ENCODE data around the gene TPCN1.

The TPCN1 gene

GRCh38 chr12:113230315-113231234 is 9.3 kb downstream of the TPCN1 start:
- Histone ChIP-seq H3K27me3 (ENCODE audit: insufficient read depth, low read depth) (no peaks in the 10 kb centered on the region), H3K4me2 (no peak overlapping the region), H3K79me2 (ENCODE audit: insufficient read depth, low read depth) (no peaks in the 10 kb centered on the region), H3K4me1 (ENCODE audit: low read depth, poor library complexity, severe bottlenecking) (peaks cover 18% of the 10 kb centered on the region), H2AFZ (ENCODE audit: low read depth) (no peak overlapping the region), H4K20me1 (ENCODE audit: insufficient read depth) (no peaks in the 10 kb centered on the region), H3K36me3 (ENCODE audit: insufficient read depth) (no peaks in the 10 kb centered on the region), H3K9ac (no peak overlapping the region), H3K27ac (peak overlapping the region; percentile 31; the same call in 1 of the 2 replicates), H3K4me3 (IDR thresholded peaks at IDR 0.05; ENCODE audit: insufficient read depth, low read depth, low read length) (no peak overlapping the region)
- no peak for TF ChIP-seq CTCF (conservative IDR thresholded peaks at IDR 0.05; ENCODE audit: low read depth, low read length)

GRCh38 chr12:113231235-113232088 is 10.2 kb downstream of the TPCN1 start:
- no peak overlapping the region for H3K27ac ChIP-seq
- TF ChIP-seq CTCF (conservative IDR thresholded peaks at IDR 0.05; ENCODE audit: low read depth, low read length): no peak
- no peaks in the 10 kb centered on the region for H3K27me3 ChIP-seq (ENCODE audit: insufficient read depth, low read depth)
- H3K4me3 ChIP-seq (IDR thresholded peaks at IDR 0.05; ENCODE audit: insufficient read depth, low read depth, low read length): no peak overlapping the region
- no peak overlapping the region for H3K4me2 ChIP-seq
- H3K9ac ChIP-seq: no peak overlapping the region
- no peaks in the 10 kb centered on the region for H3K79me2 ChIP-seq (ENCODE audit: insufficient read depth, low read depth)
- H4K20me1 ChIP-seq (ENCODE audit: insufficient read depth): no peaks in the 10 kb centered on the region
- H2AFZ ChIP-seq (ENCODE audit: low read depth): no peak overlapping the region
- H3K36me3 ChIP-seq (ENCODE audit: insufficient read depth): no peaks in the 10 kb centered on the region
- peaks cover 18% of the 10 kb centered on the region for H3K4me1 ChIP-seq (ENCODE audit: low read depth, poor library complexity, severe bottlenecking)

- Histone ChIP-seq H3K4me2 (no peak overlapping the region), H3K27ac (no peak overlapping the region), H4K20me1 (ENCODE audit: insufficient read depth) (no peaks in the 10 kb centered on the region), H3K27me3 (ENCODE audit: insufficient read depth, low read depth) (no peaks in the 10 kb centered on the region), H3K79me2 (ENCODE audit: insufficient read depth, low read depth) (no peaks in the 10 kb centered on the region), H2AFZ (ENCODE audit: low read depth) (no peak overlapping the region), H3K4me3 (IDR thresholded peaks at IDR 0.05; ENCODE audit: insufficient read depth, low read depth, low read length) (no peak overlapping the region), H3K36me3 (ENCODE audit: insufficient read depth) (no peaks in the 10 kb centered on the region), H3K4me1 (ENCODE audit: low read depth, poor library complexity, severe bottlenecking) (peaks cover 18% of the 10 kb centered on the region), H3K9ac (no peak overlapping the region)
- TF ChIP-seq CTCF (conservative IDR thresholded peaks at IDR 0.05; ENCODE audit: low read depth, low read length): no peak
These were observed 11.0 kb downstream of the TPCN1 start for GRCh38 chr12:113232089-113232839.

- TF ChIP-seq CTCF (conservative IDR thresholded peaks at IDR 0.05; ENCODE audit: low read depth, low read length): no peak
These were observed 11.7 kb downstream of the TPCN1 start for GRCh38 chr12:113232840-113233585.

More at GRCh38 chr12:113232840-113233585, 11.7 kb downstream of the TPCN1 start:
- H3K36me3 ChIP-seq (ENCODE audit: insufficient read depth): no peaks in the 10 kb centered on the region
- H3K79me2 ChIP-seq (ENCODE audit: insufficient read depth, low read depth): no peaks in the 10 kb centered on the region
- no peaks in the 10 kb centered on the region for H3K27me3 ChIP-seq (ENCODE audit: insufficient read depth, low read depth)
- no peak overlapping the region for H3K27ac ChIP-seq
- no peaks in the 10 kb centered on the region for H4K20me1 ChIP-seq (ENCODE audit: insufficient read depth)
- no peak overlapping the region for H3K4me2 ChIP-seq
- H3K9ac ChIP-seq: no peak overlapping the region
- H3K4me1 ChIP-seq (ENCODE audit: low read depth, poor library complexity, severe bottlenecking): peaks cover 18% of the 10 kb centered on the region
- no peak overlapping the region for H3K4me3 ChIP-seq (IDR thresholded peaks at IDR 0.05; ENCODE audit: insufficient read depth, low read depth, low read length)
- H2AFZ ChIP-seq (ENCODE audit: low read depth): no peak overlapping the region

Data from KMS-11 (cell line).